CD14-positive monocyte (primary cell): ENCODE measurements around the gene ZNF670. TPM values are rescaled to one million over a fixed set of nuclear protein-coding genes. Genes with fewer than 3 reads are reported as not detected.

ENCODE experiments used
- DNase-seq, 3 donors: peaks; one replicate each; pipeline ENCODE4 v3.0.0-alpha.2; 2011 to 2022
- H2AFZ ChIP-seq: 2 replicates; pipeline ENCODE4 v1.6.0; 2012; ENCODE audit warnings: mild to moderate bottlenecking, low read depth, low read length, inconsistent platforms; ENCODE audit not compliant: insufficient read depth, poor library complexity, severe bottlenecking
- H3K27ac ChIP-seq, 2 donors: 1 replicate in 1 of 2; 2 replicates in 1 of 2; pipeline ENCODE4 v1.5.1; 2012 to 2013; ENCODE audit warnings: low read length in 2 of 2, control low read depth in 1 of 2, inconsistent platforms in 1 of 2, low read depth in 1 of 2, mild to moderate bottlenecking in 1 of 2
- H3K27me3 ChIP-seq, 2 donors: one replicate each; pipeline versions ENCODE4 v1.6.0 to v1.6.1; 2011 to 2013; ENCODE audit warnings: low read length in 2 of 2; ENCODE audit not compliant: control insufficient read depth in 2 of 2, insufficient read depth in 2 of 2
- H3K36me3 ChIP-seq, 2 donors: replicated peaks in 1 of 2; 1 replicate in 1 of 2; 2 replicates in 1 of 2; pipeline versions ENCODE4 v1.5.1 to v1.6.1; 2012 to 2013; ENCODE audit warnings: low read length in 2 of 2, control low read depth in 1 of 2, inconsistent platforms in 1 of 2, mild to moderate bottlenecking in 1 of 2; ENCODE audit not compliant: insufficient read depth in 2 of 2, control insufficient read depth in 1 of 2
- H3K4me1 ChIP-seq, 2 donors: 1 replicate in 1 of 2; 2 replicates in 1 of 2; pipeline versions ENCODE4 v1.5.1 to v1.6.1; 2012 to 2013; ENCODE audit warnings: low read length in 2 of 2, control low read depth in 1 of 2, inconsistent platforms in 1 of 2, mild to moderate bottlenecking in 1 of 2, moderate library complexity in 1 of 2; ENCODE audit not compliant: insufficient read depth in 2 of 2, control insufficient read depth in 1 of 2
- H3K4me2 ChIP-seq: replicated peaks from 2 replicates; pipeline ENCODE3; 2012; ENCODE audit warnings: low read length, moderate library complexity, mild to moderate bottlenecking; ENCODE audit not compliant: poor library complexity, severe bottlenecking; ENCODE audit errors: extremely low read depth
- H3K4me3 ChIP-seq, 3 experiments: fragments of 200-600 bp in 1 of 3; sonication (generic) in 1 of 3; replicated peaks in 1 of 3; 1 replicate in 2 of 3; 2 replicates in 1 of 3; pipeline ENCODE4 v1.5.1; 2011 to 2013; ENCODE audit warnings: low read length in 3 of 3, mild to moderate bottlenecking in 3 of 3, control low read depth in 2 of 3, low read depth in 2 of 3, inconsistent platforms in 1 of 3, moderate library complexity in 1 of 3
- H3K79me2 ChIP-seq: 2 replicates; pipeline ENCODE4 v1.6.0; 2012; ENCODE audit warnings: mild to moderate bottlenecking, control low read depth, inconsistent platforms, low read length, moderate library complexity; ENCODE audit not compliant: insufficient read depth
- H3K9ac ChIP-seq: 2 replicates; pipeline ENCODE4 v1.6.0; 2017; ENCODE audit warnings: low read length, mild to moderate bottlenecking; ENCODE audit not compliant: insufficient read depth, poor library complexity, severe bottlenecking
- H3K9me3 ChIP-seq, 2 donors: replicated peaks in 1 of 2; 1 replicate in 1 of 2; 2 replicates in 1 of 2; pipeline versions ENCODE4 v1.5.1 to v1.6.1; 2012 to 2013; ENCODE audit warnings: low read length in 2 of 2, control low read depth in 1 of 2; ENCODE audit not compliant: control insufficient read depth in 1 of 2, insufficient read depth in 1 of 2
- H4K20me1 ChIP-seq: 2 replicates; pipeline ENCODE4 v1.6.0; 2012; ENCODE audit warnings: mild to moderate bottlenecking, low read length, control low read depth, moderate library complexity; ENCODE audit not compliant: insufficient read depth
- H3K27ac Mint-ChIP-seq, 7 donors: one replicate each; pipeline ENCODE4 v1.8.0; 2020; ENCODE audit warnings: mild to moderate bottlenecking in 7 of 7, mixed read lengths in 7 of 7, moderate library complexity in 6 of 7, inconsistent platforms in 2 of 7
- H3K27me3 Mint-ChIP-seq, 3 donors: one replicate each; pipeline ENCODE4 v1.8.0; 2021 to 2022; ENCODE audit warnings: low read depth in 3 of 3, mild to moderate bottlenecking in 3 of 3, mixed read lengths in 3 of 3, moderate library complexity in 3 of 3, inconsistent platforms in 1 of 3
- H3K36me3 Mint-ChIP-seq, 2 donors: one replicate each; pipeline ENCODE4 v1.8.0; 2020; ENCODE audit warnings: mixed read lengths in 2 of 2, inconsistent platforms in 1 of 2, mild to moderate bottlenecking in 1 of 2
- H3K4me1 Mint-ChIP-seq: one replicate; pipeline ENCODE4 v1.8.0; 2020; ENCODE audit warnings: mild to moderate bottlenecking, mixed read lengths
- H3K4me3 Mint-ChIP-seq, 2 donors: one replicate each; pipeline ENCODE4 v1.8.0; 2020; ENCODE audit warnings: mild to moderate bottlenecking in 2 of 2, mixed read lengths in 2 of 2, moderate library complexity in 1 of 2
- H3K9me3 Mint-ChIP-seq, 7 donors: one replicate each; pipeline ENCODE4 v1.8.0; 2020 to 2022; ENCODE audit warnings: mixed read lengths in 7 of 7, mild to moderate bottlenecking in 6 of 7, moderate library complexity in 6 of 7, inconsistent platforms in 2 of 7
- WGBS: methylation state at CpG from one replicate; pipeline ENCODE4 v1.1.5; 2013; ENCODE audit warnings: missing lambda C conversion rate; ENCODE audit not compliant: insufficient coverage; 5-methylcytosine and 5-hydroxymethylcytosine counted together
- intact Hi-C, 2 donors: fragments of 100-400 bp; cut with micrococcal nuclease; formaldehyde crosslinking; loops; one replicate each; pipeline versions ENCODE4 v1.15.0 to v1.15.1; 2023
- polyA plus RNA-seq, 3 donors: library from polyadenylated mRNA; depleted of rRNA in 1 of 3; unstranded in 2 of 3; stranded (reverse) in 1 of 3; fragments of 300-500 nt in 2 of 3; fragments of >200 nt in 1 of 3; fragmentation: Illumina TruSeq in 2 of 3; gene quantifications; 1 replicate in 2 of 3; 2 replicates in 1 of 3; pipeline ENCODE4 v1.2.3, GENCODE V29; 2012 to 2021
- TF ChIP-seq, protein P1 (sequence below): fragments of 200-600 bp; IDR thresholded peaks from one replicate; pipeline ENCODE4 v1.8.0; 2022; ENCODE audit warnings: antibody characterized with exemption, mild to moderate bottlenecking

The ZNF670 gene
- polyA plus RNA-seq, 3 donors: 0.43 to 1.3 (median 0.44) TPM

DNA sequence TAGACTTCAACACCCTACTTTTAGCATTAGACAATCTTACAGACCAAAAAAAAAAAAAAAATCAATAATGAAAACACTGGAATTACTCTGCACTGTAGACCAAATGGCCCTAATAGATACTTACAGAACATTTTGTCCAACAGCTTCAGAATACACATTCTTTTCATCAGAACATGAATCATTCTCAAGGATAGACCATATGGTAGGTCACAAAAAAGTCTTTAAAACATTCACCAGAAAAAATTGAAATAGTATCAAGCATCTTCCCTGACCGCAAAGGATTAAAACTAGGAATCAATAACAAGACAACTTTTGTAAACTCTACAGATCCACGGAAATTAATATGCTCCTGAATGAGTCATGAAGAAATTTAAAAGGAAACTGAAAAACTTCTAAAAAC lies 22.5 kb downstream of the ZNF670 start:
- H3K4me1 Mint-ChIP-seq: no peaks in the 10 kb centered on the region
- peaks cover 44 to 97% of the 10 kb centered on the region in 2 donors for H3K9me3 ChIP-seq
- no peak overlapping the region for H2AFZ ChIP-seq
- WGBS: no CpG with 5 or more reads among the region's 2 CpGs
- peaks cover 2 to 22% of the 10 kb centered on the region in 2 donors for H3K36me3 Mint-ChIP-seq
- no peak overlapping the region for H3K4me3 Mint-ChIP-seq
- no peaks in the 10 kb centered on the region for H4K20me1 ChIP-seq
- H3K27me3 Mint-ChIP-seq: no peaks in the 10 kb centered on the region
- H3K36me3 ChIP-seq: peaks cover 0 to 8% of the 10 kb centered on the region in 2 donors
- H3K4me3 ChIP-seq: no peak overlapping the region
- no peaks in the 10 kb centered on the region for H3K27me3 ChIP-seq
- H3K9me3 Mint-ChIP-seq: peaks cover 50 to 87% (median 79%) of the 10 kb centered on the region in 7 donors
- no peak overlapping the region for H3K27ac Mint-ChIP-seq
- TF ChIP-seq, protein P1, sequence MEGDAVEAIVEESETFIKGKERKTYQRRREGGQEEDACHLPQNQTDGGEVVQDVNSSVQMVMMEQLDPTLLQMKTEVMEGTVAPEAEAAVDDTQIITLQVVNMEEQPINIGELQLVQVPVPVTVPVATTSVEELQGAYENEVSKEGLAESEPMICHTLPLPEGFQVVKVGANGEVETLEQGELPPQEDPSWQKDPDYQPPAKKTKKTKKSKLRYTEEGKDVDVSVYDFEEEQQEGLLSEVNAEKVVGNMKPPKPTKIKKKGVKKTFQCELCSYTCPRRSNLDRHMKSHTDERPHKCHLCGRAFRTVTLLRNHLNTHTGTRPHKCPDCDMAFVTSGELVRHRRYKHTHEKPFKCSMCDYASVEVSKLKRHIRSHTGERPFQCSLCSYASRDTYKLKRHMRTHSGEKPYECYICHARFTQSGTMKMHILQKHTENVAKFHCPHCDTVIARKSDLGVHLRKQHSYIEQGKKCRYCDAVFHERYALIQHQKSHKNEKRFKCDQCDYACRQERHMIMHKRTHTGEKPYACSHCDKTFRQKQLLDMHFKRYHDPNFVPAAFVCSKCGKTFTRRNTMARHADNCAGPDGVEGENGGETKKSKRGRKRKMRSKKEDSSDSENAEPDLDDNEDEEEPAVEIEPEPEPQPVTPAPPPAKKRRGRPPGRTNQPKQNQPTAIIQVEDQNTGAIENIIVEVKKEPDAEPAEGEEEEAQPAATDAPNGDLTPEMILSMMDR: no peak
- H3K9ac ChIP-seq: no peak overlapping the region
- DNase-seq: no peak
- no peaks in the 10 kb centered on the region for H3K4me1 ChIP-seq
- peaks cover 9% of the 10 kb centered on the region for H3K79me2 ChIP-seq
- intact Hi-C loops: no loop called here
- no peak overlapping the region for H3K4me2 ChIP-seq
- no peak overlapping the region for H3K27ac ChIP-seq

DNA sequence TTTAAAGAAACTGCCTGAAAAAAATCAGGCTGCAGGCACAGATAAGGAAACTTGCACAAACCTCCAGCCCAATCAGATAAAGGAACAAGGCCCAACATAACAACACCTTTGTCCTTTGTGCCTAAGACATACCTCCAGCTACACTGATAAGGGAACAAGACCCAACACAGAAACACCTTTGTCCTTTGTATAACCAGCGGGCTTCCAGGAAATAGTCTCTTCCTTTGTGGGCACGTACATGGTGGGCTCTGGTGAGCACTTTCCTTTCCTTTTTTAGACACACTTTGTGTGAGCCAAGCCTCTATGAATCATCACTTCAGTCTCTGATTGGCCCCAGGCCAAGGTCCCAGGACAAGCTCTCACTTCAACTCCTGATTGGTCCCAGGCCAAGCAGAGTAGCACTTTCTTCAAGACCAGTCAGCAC lies 23.6 kb downstream of the ZNF670 start:
- H3K36me3 Mint-ChIP-seq: peaks cover 2 to 27% of the 10 kb centered on the region in 2 donors
- H3K27me3 Mint-ChIP-seq: no peaks in the 10 kb centered on the region
- H3K27ac Mint-ChIP-seq: no peak overlapping the region
- Histone ChIP-seq H3K4me2 (no peak overlapping the region), H3K9ac (no peak overlapping the region), H4K20me1 (no peaks in the 10 kb centered on the region), H2AFZ (no peak overlapping the region), H3K4me3 (peak overlapping the region in 1 of 3 experiments; percentile 9), H3K9me3 (peaks cover 50 to 97% of the 10 kb centered on the region in 2 donors), H3K79me2 (peaks cover 9% of the 10 kb centered on the region), H3K27ac (no peak overlapping the region), H3K36me3 (peaks cover 0 to 8% of the 10 kb centered on the region in 2 donors), H3K4me1 (no peaks in the 10 kb centered on the region), H3K27me3 (no peaks in the 10 kb centered on the region)
- no peaks in the 10 kb centered on the region for H3K4me1 Mint-ChIP-seq
- TF ChIP-seq, protein P1: no peak
- 17% methylated on average over 1 of the region's 2 CpGs for WGBS
- intact Hi-C loops: no loop called here
- no peak overlapping the region for H3K4me3 Mint-ChIP-seq
- DNase-seq: no peak
- peaks cover 53 to 92% (median 83%) of the 10 kb centered on the region in 7 donors for H3K9me3 Mint-ChIP-seq
